ENCODE measurements around the gene NRG2.

Gene NRG2

DNA sequence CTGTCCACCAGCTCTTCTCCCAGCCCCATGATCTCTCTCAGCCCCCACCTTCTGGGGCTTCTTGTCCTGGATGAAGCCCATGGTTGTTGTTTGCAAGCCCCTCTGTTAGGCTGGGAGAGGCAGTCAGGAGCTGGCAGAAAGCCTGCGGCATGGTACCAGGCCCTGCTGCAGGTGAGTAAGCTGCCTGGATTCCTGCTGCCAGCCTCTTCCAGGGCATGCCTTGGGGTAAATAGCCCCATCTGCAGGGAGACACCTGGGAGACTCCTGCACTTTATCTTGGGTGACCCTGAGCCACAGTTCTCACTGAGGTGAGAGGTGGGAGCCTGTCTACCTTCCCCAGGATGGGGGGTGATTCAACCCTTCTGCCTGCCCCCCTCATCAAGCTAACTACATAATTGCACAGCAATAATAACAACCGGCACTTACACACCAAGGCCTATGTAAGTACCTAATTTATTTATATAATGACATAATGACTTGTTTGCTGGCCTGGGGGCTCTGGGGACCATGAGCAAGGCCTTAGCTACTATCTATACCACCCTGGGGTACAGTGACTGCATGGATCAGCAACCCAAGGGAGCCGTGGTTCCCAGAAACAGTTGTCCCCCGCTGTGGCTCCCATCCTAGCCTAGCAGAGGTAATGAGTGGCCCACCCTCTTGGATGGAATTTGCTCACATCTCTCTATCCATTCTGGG, 131.5 kb downstream of the NRG2 start:
- Histone ChIP-seq H3K9me3 (ENCODE audit: control insufficient read depth, low read depth, low read length) (no peaks in the 10 kb centered on the region), H3K27ac (ENCODE audit: low read length) (no peak overlapping the region), H3K9ac (ENCODE audit: low read length) (no peak overlapping the region), H3K36me3 (ENCODE audit: control insufficient read depth, low read depth, low read length) (no peaks in the 10 kb centered on the region), H3K4me1 (ENCODE audit: control insufficient read depth, low read depth, low read length) (peaks cover 8% of the 10 kb centered on the region), H3K4me3 (ENCODE audit: low read length) (no peak overlapping the region), H3K27me3 (ENCODE audit: control insufficient read depth, insufficient read depth, low read length) (peaks cover 2% of the 10 kb centered on the region)

DNA sequence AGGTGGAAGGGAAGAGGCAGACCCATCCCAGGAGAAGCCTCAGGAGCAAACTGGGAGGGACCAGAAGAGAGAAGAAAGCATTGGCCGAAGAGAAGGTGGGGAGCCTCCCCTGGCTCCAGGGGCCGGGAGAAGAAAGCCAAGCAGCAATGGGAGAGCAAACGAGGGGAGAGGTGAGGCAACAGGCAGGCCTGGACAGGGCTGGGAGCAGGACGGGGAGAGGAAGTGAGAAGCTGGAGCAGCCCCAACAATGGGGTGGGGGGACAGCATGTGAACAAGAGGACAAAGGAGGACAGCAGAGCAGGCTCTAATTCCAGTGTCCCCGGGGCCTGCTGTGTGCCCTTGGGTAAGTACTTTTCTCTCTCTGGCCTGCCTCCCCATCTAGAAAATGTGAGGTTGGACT, 132.2 kb downstream of the NRG2 start:
- H3K27ac ChIP-seq (ENCODE audit: low read length): no peak overlapping the region
- no peaks in the 10 kb centered on the region for H3K36me3 ChIP-seq (ENCODE audit: control insufficient read depth, low read depth, low read length)
- H3K9me3 ChIP-seq (ENCODE audit: control insufficient read depth, low read depth, low read length): no peaks in the 10 kb centered on the region
- H3K9ac ChIP-seq (ENCODE audit: low read length): no peak overlapping the region
- no peak overlapping the region for H3K4me3 ChIP-seq (ENCODE audit: low read length)
- peaks cover 9% of the 10 kb centered on the region for H3K27me3 ChIP-seq (ENCODE audit: control insufficient read depth, insufficient read depth, low read length)
- peaks cover 5% of the 10 kb centered on the region for H3K4me1 ChIP-seq (ENCODE audit: control insufficient read depth, low read depth, low read length)

DNA sequence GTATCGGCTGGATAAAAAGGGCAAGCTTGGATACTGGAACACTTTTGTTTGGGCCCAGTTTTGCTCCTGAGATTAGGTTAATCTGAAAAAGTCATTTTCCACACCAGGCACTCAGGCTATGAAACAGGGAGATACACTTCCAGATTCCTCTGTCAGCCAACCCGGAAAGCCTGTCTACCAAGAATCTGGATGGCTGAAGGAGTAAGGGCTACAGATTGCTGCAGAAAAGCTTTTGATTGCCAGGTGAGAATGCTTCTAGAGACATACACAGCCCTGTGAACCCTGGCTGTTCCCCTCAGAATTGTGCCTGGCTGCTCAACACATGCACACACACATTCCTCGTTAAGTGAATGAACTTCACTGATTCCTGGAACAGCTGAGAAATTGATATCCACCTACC, 133.1 kb downstream of the NRG2 start:
- Histone ChIP-seq H3K36me3 (ENCODE audit: control insufficient read depth, low read depth, low read length) (no peaks in the 10 kb centered on the region), H3K9ac (ENCODE audit: low read length) (no peak overlapping the region), H3K9me3 (ENCODE audit: control insufficient read depth, low read depth, low read length) (no peaks in the 10 kb centered on the region), H3K27ac (ENCODE audit: low read length) (no peak overlapping the region), H3K4me1 (ENCODE audit: control insufficient read depth, low read depth, low read length) (peaks cover 4% of the 10 kb centered on the region), H3K4me3 (ENCODE audit: low read length) (no peak overlapping the region), H3K27me3 (ENCODE audit: control insufficient read depth, insufficient read depth, low read length) (peaks cover 17% of the 10 kb centered on the region)

DNA sequence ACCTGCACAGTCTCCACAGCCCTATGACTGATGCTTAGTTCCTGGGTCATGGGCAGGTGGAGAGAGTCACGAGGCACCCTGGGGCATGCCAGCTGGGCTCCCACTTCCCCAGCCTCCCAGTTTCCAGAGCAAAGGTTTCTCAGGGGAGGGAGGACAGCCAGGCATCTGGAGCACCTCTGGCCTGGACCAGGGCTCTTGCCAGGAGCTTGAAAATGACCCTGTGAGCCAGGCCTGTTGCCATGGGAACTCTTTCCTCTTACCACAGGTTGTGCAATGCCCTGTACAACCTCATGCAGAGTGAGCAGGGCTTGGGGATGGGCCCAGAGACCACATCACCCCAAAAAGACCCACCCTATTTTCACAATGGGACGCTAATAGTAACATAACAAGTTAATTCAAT, 134.3 kb downstream of the NRG2 start:
- Histone ChIP-seq H3K4me3 (ENCODE audit: low read length) (no peak overlapping the region), H3K4me1 (ENCODE audit: control insufficient read depth, low read depth, low read length) (peaks cover 5% of the 10 kb centered on the region), H3K9ac (ENCODE audit: low read length) (no peak overlapping the region), H3K27ac (ENCODE audit: low read length) (no peak overlapping the region), H3K27me3 (ENCODE audit: control insufficient read depth, insufficient read depth, low read length) (peaks cover 30% of the 10 kb centered on the region), H3K36me3 (ENCODE audit: control insufficient read depth, low read depth, low read length) (no peaks in the 10 kb centered on the region), H3K9me3 (ENCODE audit: control insufficient read depth, low read depth, low read length) (no peaks in the 10 kb centered on the region)

DNA sequence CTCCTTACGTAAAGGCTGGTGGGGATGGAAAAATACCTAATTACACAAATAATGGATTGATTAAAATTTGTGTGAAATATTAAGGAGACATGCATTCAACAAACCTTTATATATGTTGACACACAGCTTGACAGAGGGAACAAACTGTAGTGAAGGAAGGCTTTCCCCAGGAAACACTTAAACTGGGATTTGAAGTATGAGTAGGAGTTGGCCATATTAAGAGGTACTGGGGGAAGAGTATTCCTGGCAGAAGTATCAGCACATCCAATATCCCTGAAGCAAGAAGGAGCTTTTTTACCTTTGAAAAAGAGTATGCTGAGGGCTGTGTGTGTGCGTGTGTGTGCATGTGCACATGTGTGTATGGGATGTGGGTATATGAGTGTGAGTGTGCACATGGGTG, 136.4 kb downstream of the NRG2 start:
- peaks cover 51% of the 10 kb centered on the region for H3K27me3 ChIP-seq (ENCODE audit: control insufficient read depth, insufficient read depth, low read length)
- H3K4me1 ChIP-seq (ENCODE audit: control insufficient read depth, low read depth, low read length): peaks cover 11% of the 10 kb centered on the region
- H3K36me3 ChIP-seq (ENCODE audit: control insufficient read depth, low read depth, low read length): no peaks in the 10 kb centered on the region
- H3K27ac ChIP-seq (ENCODE audit: low read length): no peak overlapping the region
- no peak overlapping the region for H3K9ac ChIP-seq (ENCODE audit: low read length)
- H3K4me3 ChIP-seq (ENCODE audit: low read length): no peak overlapping the region
- no peaks in the 10 kb centered on the region for H3K9me3 ChIP-seq (ENCODE audit: control insufficient read depth, low read depth, low read length)

DNA sequence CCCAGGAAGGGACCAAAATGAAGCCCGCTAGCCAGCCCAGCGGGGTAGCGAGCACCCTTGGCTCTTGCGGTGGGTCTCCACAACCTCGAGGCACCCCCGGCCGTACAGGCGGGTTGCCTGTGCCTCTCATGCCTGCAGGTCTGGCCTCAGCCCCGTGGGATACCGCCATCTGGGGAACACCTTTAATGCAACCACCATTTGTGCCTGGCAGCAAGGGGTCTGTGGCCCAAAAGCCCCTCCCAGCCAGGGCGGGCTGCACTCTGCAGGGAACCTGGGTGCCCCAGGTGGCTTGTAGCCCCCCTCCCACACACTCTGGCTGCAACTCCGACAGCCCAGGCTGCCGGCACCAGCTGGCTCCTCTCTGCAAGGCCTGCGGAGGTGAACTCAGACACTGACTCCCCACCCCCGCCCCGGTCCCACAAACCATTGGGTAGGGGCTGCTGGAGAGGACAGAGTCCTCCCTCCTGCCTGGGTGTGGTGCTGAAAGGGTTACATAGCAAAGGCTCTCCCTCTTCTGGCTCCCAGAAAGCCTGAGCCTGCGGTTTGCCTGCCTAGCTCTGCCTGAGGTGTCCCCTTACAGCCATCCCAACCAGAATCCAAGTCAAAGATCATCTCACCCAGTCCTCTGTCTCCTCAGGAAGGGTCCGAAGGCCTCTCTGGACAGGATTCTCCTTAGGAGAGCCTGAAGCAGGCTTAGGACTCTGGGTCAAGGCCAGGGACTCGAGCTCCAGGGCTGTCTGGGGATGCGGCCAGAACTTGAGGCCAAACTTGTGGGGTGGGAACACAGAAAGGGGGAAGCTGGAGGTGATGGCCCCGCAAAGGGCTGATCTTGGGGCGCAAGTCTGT, 138.1 kb downstream of the NRG2 start:
- H3K9me3 ChIP-seq (ENCODE audit: control insufficient read depth, low read depth, low read length): no peaks in the 10 kb centered on the region
- peaks cover 67% of the 10 kb centered on the region for H3K27me3 ChIP-seq (ENCODE audit: control insufficient read depth, insufficient read depth, low read length)
- H3K9ac ChIP-seq (ENCODE audit: low read length): no peak overlapping the region
- H3K36me3 ChIP-seq (ENCODE audit: control insufficient read depth, low read depth, low read length): no peaks in the 10 kb centered on the region
- no peak overlapping the region for H3K27ac ChIP-seq (ENCODE audit: low read length)
- H3K4me3 ChIP-seq (ENCODE audit: low read length): peak overlapping the region; percentile 64
- H3K4me1 ChIP-seq (ENCODE audit: control insufficient read depth, low read depth, low read length): peaks cover 11% of the 10 kb centered on the region

DNA sequence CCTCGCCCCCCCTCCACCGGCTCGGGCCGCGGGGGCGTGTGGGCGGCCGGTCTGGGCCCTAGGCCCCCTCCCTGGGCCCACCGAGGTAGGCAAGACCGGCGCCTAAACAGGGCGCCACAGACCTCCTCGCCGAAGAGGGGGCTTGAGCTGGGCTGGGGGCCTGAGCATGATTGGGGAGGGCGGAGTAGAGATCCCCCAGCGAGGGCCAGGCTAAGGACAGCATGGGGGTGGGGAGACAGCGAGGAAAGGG, 138.6 kb downstream of the NRG2 start:
- Histone ChIP-seq H3K27me3 (ENCODE audit: control insufficient read depth, insufficient read depth, low read length) (peaks cover 73% of the 10 kb centered on the region), H3K4me1 (ENCODE audit: control insufficient read depth, low read depth, low read length) (peaks cover 11% of the 10 kb centered on the region), H3K4me3 (ENCODE audit: low read length) (peak overlapping the region; percentile 64), H3K36me3 (ENCODE audit: control insufficient read depth, low read depth, low read length) (no peaks in the 10 kb centered on the region), H3K9ac (ENCODE audit: low read length) (no peak overlapping the region), H3K27ac (ENCODE audit: low read length) (no peak overlapping the region), H3K9me3 (ENCODE audit: control insufficient read depth, low read depth, low read length) (no peaks in the 10 kb centered on the region)

DNA sequence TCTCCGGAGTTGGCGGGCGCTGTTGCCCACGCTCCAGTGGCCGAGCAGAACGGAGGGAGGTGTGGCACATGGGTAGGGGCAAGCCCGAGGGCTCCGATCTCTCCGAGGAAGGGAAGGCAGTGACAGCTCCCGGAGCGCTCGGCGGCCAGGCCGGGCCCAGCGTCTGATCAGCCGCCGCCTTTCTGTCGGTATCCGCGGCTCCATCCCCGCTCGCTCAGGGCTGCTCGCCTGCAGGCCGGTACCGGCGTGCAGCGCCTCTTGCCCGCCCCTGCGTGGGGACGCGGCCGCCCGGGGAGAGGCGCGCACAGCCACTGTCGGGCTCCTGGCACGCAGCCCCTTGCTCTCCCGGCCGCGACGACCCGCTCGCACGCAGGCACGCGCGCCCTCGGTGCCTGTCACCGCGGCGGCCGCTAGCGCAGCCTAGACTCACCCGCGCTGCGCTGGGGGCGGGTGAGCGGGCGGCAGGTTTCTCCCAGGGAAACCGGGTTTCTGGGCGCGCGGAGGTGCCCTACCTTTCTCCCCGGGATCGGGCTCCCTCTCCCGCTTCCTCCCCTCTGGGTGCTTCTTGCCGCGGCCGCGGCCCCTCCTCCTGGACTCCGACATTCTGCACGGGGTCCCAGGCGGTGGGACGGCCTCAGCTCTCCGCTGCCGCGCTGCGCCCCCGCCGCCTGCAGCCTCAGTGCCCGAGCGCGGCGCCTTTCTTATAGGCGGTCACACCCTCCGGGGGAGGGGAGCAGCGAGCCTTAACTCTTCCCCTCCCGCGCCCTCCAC, 139.1 kb downstream of the NRG2 start:
- H3K27me3 ChIP-seq (ENCODE audit: control insufficient read depth, insufficient read depth, low read length): peaks cover 74% of the 10 kb centered on the region
- H3K9ac ChIP-seq (ENCODE audit: low read length): no peak overlapping the region
- peaks cover 11% of the 10 kb centered on the region for H3K4me1 ChIP-seq (ENCODE audit: control insufficient read depth, low read depth, low read length)
- H3K27ac ChIP-seq (ENCODE audit: low read length): no peak overlapping the region
- H3K36me3 ChIP-seq (ENCODE audit: control insufficient read depth, low read depth, low read length): no peaks in the 10 kb centered on the region
- no peaks in the 10 kb centered on the region for H3K9me3 ChIP-seq (ENCODE audit: control insufficient read depth, low read depth, low read length)
- H3K4me3 ChIP-seq (ENCODE audit: low read length): peak overlapping the region; percentile 64

DNA sequence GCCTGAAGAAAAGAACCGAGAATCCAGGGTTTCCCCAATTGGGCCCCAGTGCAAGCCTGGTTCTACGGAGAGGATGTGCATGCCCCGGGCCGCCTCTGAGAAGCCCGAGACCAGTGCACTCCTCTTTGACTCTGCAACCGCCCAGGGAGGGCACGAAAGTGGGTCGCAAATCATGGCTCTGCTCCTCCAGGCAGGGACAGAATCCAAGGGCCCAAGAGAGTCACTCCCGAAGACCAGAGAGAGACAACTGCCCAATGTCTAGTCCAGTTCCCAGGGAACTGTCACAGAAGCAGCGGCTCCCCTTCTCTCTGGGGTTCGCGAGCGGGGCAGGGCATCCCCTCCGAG, 139.7 kb downstream of the NRG2 start:
- H3K36me3 ChIP-seq (ENCODE audit: control insufficient read depth, low read depth, low read length): no peaks in the 10 kb centered on the region
- peaks cover 11% of the 10 kb centered on the region for H3K4me1 ChIP-seq (ENCODE audit: control insufficient read depth, low read depth, low read length)
- no peaks in the 10 kb centered on the region for H3K9me3 ChIP-seq (ENCODE audit: control insufficient read depth, low read depth, low read length)
- H3K4me3 ChIP-seq (ENCODE audit: low read length): peak overlapping the region; percentile 64
- H3K9ac ChIP-seq (ENCODE audit: low read length): no peak overlapping the region
- no peak overlapping the region for H3K27ac ChIP-seq (ENCODE audit: low read length)
- peaks cover 74% of the 10 kb centered on the region for H3K27me3 ChIP-seq (ENCODE audit: control insufficient read depth, insufficient read depth, low read length)

DNA sequence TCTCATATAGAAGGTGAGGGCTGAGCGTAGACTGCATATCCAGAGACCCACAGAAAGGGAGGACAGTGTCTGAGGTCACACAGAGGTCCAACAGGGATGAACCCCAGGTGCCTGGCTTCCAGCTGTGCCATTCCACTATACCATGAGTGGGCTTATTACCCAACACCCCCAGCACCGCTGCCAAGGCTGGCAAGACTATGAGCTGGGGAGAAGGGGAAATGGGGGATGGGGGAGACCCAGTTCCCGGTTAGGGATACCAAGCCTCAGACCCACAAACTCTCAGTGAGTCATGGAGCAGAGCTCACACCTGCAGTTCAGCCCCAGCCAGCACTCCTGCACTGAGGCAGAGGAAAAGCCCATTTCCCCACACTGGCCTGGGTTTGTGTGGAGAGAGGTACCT, 141.1 kb downstream of the NRG2 start:
- Histone ChIP-seq H3K9ac (ENCODE audit: low read length) (no peak overlapping the region), H3K36me3 (ENCODE audit: control insufficient read depth, low read depth, low read length) (no peaks in the 10 kb centered on the region), H3K4me3 (ENCODE audit: low read length) (no peak overlapping the region), H3K9me3 (ENCODE audit: control insufficient read depth, low read depth, low read length) (no peaks in the 10 kb centered on the region), H3K27ac (ENCODE audit: low read length) (no peak overlapping the region), H3K27me3 (ENCODE audit: control insufficient read depth, insufficient read depth, low read length) (peaks cover 74% of the 10 kb centered on the region), H3K4me1 (ENCODE audit: control insufficient read depth, low read depth, low read length) (peaks cover 11% of the 10 kb centered on the region)

DNA sequence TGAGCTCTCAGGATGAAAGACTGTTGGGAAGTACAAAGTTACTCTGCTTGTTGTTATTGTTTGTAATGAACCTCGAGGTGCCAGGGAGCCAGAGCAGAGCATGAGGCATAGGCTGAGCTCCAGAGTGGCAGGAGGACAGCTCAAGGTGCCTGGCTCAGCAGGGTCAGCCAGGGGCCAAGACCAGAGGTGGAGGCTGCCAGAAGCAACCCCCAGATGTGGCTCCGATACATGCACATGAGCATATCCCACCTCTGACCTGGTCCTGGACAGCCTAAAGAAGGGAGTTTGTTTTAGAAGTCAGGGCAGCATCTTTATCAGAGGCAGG, 141.9 kb downstream of the NRG2 start:
- H3K4me1 ChIP-seq (ENCODE audit: control insufficient read depth, low read depth, low read length): peaks cover 11% of the 10 kb centered on the region
- H3K27me3 ChIP-seq (ENCODE audit: control insufficient read depth, insufficient read depth, low read length): peaks cover 69% of the 10 kb centered on the region
- no peak overlapping the region for H3K27ac ChIP-seq (ENCODE audit: low read length)
- H3K36me3 ChIP-seq (ENCODE audit: control insufficient read depth, low read depth, low read length): no peaks in the 10 kb centered on the region
- no peak overlapping the region for H3K9ac ChIP-seq (ENCODE audit: low read length)
- no peak overlapping the region for H3K4me3 ChIP-seq (ENCODE audit: low read length)
- H3K9me3 ChIP-seq (ENCODE audit: control insufficient read depth, low read depth, low read length): no peaks in the 10 kb centered on the region
